SK-N-SH (cell line): ENCODE results near the gene IFT27. TPM values are rescaled to one million over a fixed set of nuclear protein-coding genes. Genes with fewer than 3 reads are reported as not detected.

Experiments used
- CTCF ChIA-PET: fragments of 300-600, 350-600 bp; formaldehyde crosslinking; extraction: SDS; loops from one replicate; lab custom pipeline; 2021; lab: Yijun Ruan, JAX
- POLR2A ChIA-PET: fragments of 350-600 bp; sonication (Branson Sonifier 250); formaldehyde crosslinking; extraction: SDS; loops from one replicate; lab custom pipeline; 2020; ENCODE audit warnings: antibody characterized with exemption, inconsistent platforms; lab: Yijun Ruan, JAX
- DNase-seq: peaks from one replicate; pipeline ENCODE4 v3.0.0; 2012
- H2AFZ ChIP-seq: fragments of 200-600 bp; sonication (generic); 2 replicates; pipeline ENCODE4 v1.8.1; 2016; ENCODE audit warnings: antibody characterized with exemption, mild to moderate bottlenecking, low read depth
- H3F3A ChIP-seq: fragments of 200-600 bp; sonication (generic); replicated peaks from 2 replicates; pipeline ENCODE3; 2016; ENCODE audit warnings: antibody characterized with exemption, mild to moderate bottlenecking; ENCODE audit not compliant: insufficient read depth
- H3K27ac ChIP-seq, 2 experiments: fragments of 200-500 bp in 1 of 2; fragments of 200-600 bp in 1 of 2; sonication (Bioruptor generic) in 1 of 2; sonication (generic), shearing (Covaris generic) in 1 of 2; 2 replicates each; pipeline versions ENCODE4 v1.5.1 to v1.6.1; 2014 to 2016; ENCODE audit warnings: low read depth in 2 of 2, inconsistent platforms in 1 of 2, low read length in 1 of 2, mild to moderate bottlenecking in 1 of 2, mixed read lengths in 1 of 2
- H3K27me3 ChIP-seq: fragments of 200-600 bp; sonication (generic), shearing (Covaris generic); 2 replicates; pipeline ENCODE4 v1.6.1; 2016; ENCODE audit warnings: mixed run types; ENCODE audit not compliant: insufficient read depth
- H3K36me3 ChIP-seq, 2 experiments: fragments of 200-500 bp in 1 of 2; fragments of 200-600 bp in 1 of 2; sonication (Bioruptor generic) in 1 of 2; sonication (generic) in 1 of 2; replicated peaks in 1 of 2; 2 replicates each; pipeline versions ENCODE3 to v1.5.1; 2014 to 2016; ENCODE audit warnings: low read length in 1 of 2, mild to moderate bottlenecking in 1 of 2; ENCODE audit not compliant: insufficient read depth in 2 of 2, control insufficient read depth in 1 of 2
- H3K4me1 ChIP-seq, 2 experiments: fragments of 200-500 bp in 1 of 2; fragments of 200-600 bp in 1 of 2; sonication (Bioruptor generic) in 1 of 2; sonication (generic), shearing (Covaris generic) in 1 of 2; 2 replicates each; pipeline versions ENCODE4 v1.5.1 to v1.6.1; 2014 to 2016; ENCODE audit warnings: low read depth in 1 of 2, low read length in 1 of 2, mixed run types in 1 of 2; ENCODE audit not compliant: insufficient read depth in 2 of 2, control insufficient read depth in 1 of 2
- H3K4me2 ChIP-seq: fragments of 200-600 bp; sonication (generic), shearing (Covaris generic); 2 replicates; pipeline ENCODE4 v1.6.1; 2017; ENCODE audit warnings: mixed run types
- H3K4me3 ChIP-seq, 2 experiments: fragments of 200-500 bp in 1 of 2; fragments of 200-600 bp in 1 of 2; sonication (Bioruptor generic) in 1 of 2; sonication (generic), shearing (Covaris generic) in 1 of 2; 2 replicates each; pipeline versions ENCODE4 v1.5.1 to v1.8.1; 2014 to 2016; ENCODE audit warnings: low read depth in 2 of 2, inconsistent platforms in 1 of 2, low read length in 1 of 2, mild to moderate bottlenecking in 1 of 2, mixed read lengths in 1 of 2, moderate library complexity in 1 of 2
- H3K79me2 ChIP-seq: fragments of 200-600 bp; sonication (generic); 2 replicates; pipeline ENCODE4 v1.8.1; 2017; ENCODE audit warnings: mild to moderate bottlenecking; ENCODE audit not compliant: insufficient read depth
- H3K9ac ChIP-seq: fragments of 200-600 bp; sonication (generic); 2 replicates; pipeline ENCODE4 v1.6.1; 2017; ENCODE audit warnings: mixed run types
- H3K9me2 ChIP-seq: fragments of 200-600 bp; sonication (generic); 2 replicates; pipeline ENCODE4 v1.6.1; 2017; ENCODE audit warnings: mixed run types
- H3K9me3 ChIP-seq: fragments of 200-600 bp; sonication (generic); 2 replicates; pipeline ENCODE4 v1.6.1; 2017; ENCODE audit warnings: mixed run types, mild to moderate bottlenecking, moderate library complexity
- H4K20me1 ChIP-seq: fragments of 200-600 bp; sonication (generic); 2 replicates; pipeline ENCODE4 v1.6.1; 2017; ENCODE audit warnings: mild to moderate bottlenecking, mixed run types; ENCODE audit not compliant: insufficient read depth
- CHD2 ChIP-seq: fragments of 150-350 bp; IDR thresholded peaks from 2 replicates; pipeline ENCODE4 v1.6.1; 2018; ENCODE audit warnings: low read length; ENCODE audit not compliant: partially characterized antibody
- EZH2phosphoT487 ChIP-seq: fragments of 200-600 bp; sonication (generic); IDR thresholded peaks from 2 replicates; pipeline ENCODE4 v1.6.1; 2017; ENCODE audit warnings: low read depth, mixed run types, mild to moderate bottlenecking, antibody characterized with exemption, moderate library complexity, borderline replicate concordance
- FOSL2 ChIP-seq: IDR thresholded peaks from 2 replicates; pipeline ENCODE4 v1.4.0; 2012; ENCODE audit warnings: low read depth, mild to moderate bottlenecking, moderate library complexity, borderline replicate concordance
- FOXM1 ChIP-seq: IDR thresholded peaks from 2 replicates; pipeline ENCODE4 v1.4.0; 2012; ENCODE audit warnings: low read depth, mild to moderate bottlenecking
- GABPA ChIP-seq: IDR thresholded peaks from 2 replicates; pipeline ENCODE4 v1.4.0; 2012; ENCODE audit warnings: low read depth, mild to moderate bottlenecking
- GATA2 ChIP-seq: sonication (generic); formaldehyde crosslinking; IDR thresholded peaks from 2 replicates; pipeline ENCODE4 v1.5.0; 2020; ENCODE audit warnings: mild to moderate bottlenecking, missing genetic modification reagents
- JUND ChIP-seq: IDR thresholded peaks from 2 replicates; pipeline ENCODE4 v1.4.0; 2012
- MEF2A ChIP-seq: IDR thresholded peaks from 2 replicates; pipeline ENCODE4 v1.4.0; 2012; ENCODE audit warnings: low read depth, borderline replicate concordance
- MXI1 ChIP-seq: IDR thresholded peaks from 2 replicates; pipeline ENCODE4 v1.6.1; 2012; ENCODE audit warnings: mild to moderate bottlenecking, low read depth, low read length, improper control_type of control experiment
- NRF1 ChIP-seq: IDR thresholded peaks from 2 replicates; pipeline ENCODE4 v1.6.1; 2012; ENCODE audit warnings: low read depth, mild to moderate bottlenecking, low read length
- RAD21 ChIP-seq: IDR thresholded peaks from 2 replicates; pipeline ENCODE4 v1.6.1; 2012; ENCODE audit warnings: mild to moderate bottlenecking, low read length
- RCOR1 ChIP-seq: fragments of 150-350 bp; IDR thresholded peaks from 2 replicates; pipeline ENCODE4 v1.6.1; 2017; ENCODE audit warnings: antibody characterized with exemption, low read length
- RFX5 ChIP-seq: IDR thresholded peaks from 2 replicates; pipeline ENCODE4 v1.6.1; 2012; ENCODE audit warnings: mild to moderate bottlenecking, improper control_type of control experiment, low read length
- SIN3A ChIP-seq: IDR thresholded peaks from 2 replicates; pipeline ENCODE4 v1.6.1; 2012; ENCODE audit warnings: low read depth, mild to moderate bottlenecking, low read length, moderate library complexity, borderline replicate concordance
- TAF1 ChIP-seq: IDR thresholded peaks from 2 replicates; pipeline ENCODE4 v1.6.1; 2012; ENCODE audit warnings: low read depth, mild to moderate bottlenecking, low read length, moderate library complexity, borderline replicate concordance
- TCF12 ChIP-seq: IDR thresholded peaks from 2 replicates; pipeline ENCODE4 v1.4.0; 2012
- WGBS: methylation state at CpG from one replicate; pipeline ENCODE4 v1.1.6; 2017; ENCODE audit warnings: low lambda C conversion rate; 5-methylcytosine and 5-hydroxymethylcytosine counted together
- polyA plus RNA-seq, 3 experiments: library from polyadenylated mRNA; depleted of rRNA; stranded (reverse); fragments of >200 nt; gene quantifications; 2 replicates each; pipeline ENCODE4 v1.2.3, GENCODE V29; 2012
- TF ChIP-seq, protein P1 (sequence below): fragments of 200-600 bp; sonication (generic); IDR thresholded peaks from 2 replicates; pipeline ENCODE4 v1.6.1; 2017; ENCODE audit warnings: antibody characterized with exemption, mild to moderate bottlenecking, moderate library complexity
- TF ChIP-seq, protein P2 (sequence below): IDR thresholded peaks from 2 replicates; pipeline ENCODE4 v1.4.0; 2012; ENCODE audit warnings: low read depth
- TF ChIP-seq, protein P3 (sequence below): fragments of 150-350 bp; IDR thresholded peaks from 2 replicates; pipeline ENCODE4 v1.6.1; 2017; ENCODE audit warnings: antibody characterized with exemption, low read length, low read depth, borderline replicate concordance
- TF ChIP-seq, protein P4 (sequence below): fragments of 150-350 bp; IDR thresholded peaks from 2 replicates; pipeline ENCODE4 v1.6.1; 2016; ENCODE audit warnings: mild to moderate bottlenecking, low read depth, low read length

The IFT27 gene
- polyA plus RNA-seq, 1 of the 3 experiments (the other 2 are of a cell fraction): 29.4 TPM

DNA sequence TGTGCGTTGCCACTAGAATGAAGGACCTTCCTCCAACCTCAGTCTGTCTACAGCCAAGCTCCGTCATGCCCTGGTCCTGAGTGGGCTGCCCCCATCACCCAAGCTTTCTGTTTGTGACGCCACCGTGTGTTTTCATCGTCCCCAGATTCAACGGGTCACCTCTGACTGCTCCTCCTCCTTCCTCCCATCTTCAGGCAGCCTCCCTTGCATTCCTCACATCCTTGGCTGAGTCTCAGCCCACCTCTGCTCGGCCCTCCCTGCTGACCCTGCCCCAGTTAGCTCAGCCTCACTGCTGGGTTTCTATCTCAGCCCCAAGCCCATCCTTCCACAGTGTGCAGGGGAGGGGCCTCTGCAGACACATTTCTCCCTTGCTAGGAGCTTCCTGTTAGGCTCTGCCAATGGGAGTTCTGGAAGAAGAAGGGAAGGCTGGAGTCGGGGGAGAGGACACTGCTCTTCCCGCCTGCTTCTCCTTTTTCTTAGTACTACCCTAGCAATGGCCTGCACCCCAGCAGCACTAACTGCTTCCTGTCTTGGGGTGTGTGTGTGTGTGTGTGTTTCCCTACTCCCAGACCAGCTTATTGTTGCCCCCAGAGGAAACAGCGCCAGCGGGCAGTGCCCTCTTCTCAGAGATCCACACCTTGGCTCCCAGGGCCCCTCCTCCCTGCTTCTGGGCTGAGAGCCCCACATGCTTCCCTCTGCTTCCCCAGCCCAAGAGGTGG lies 5.2 kb downstream of the IFT27 start:
- H3K4me1 ChIP-seq: peaks cover 0 to 5% of the 10 kb centered on the region in 2 experiments; a peak in 3 of 4 replicates
- TF ChIP-seq SIN3A (no peak), MEF2A (no peak), RCOR1 (no peak), TCF12 (no peak), EZH2phosphoT487 (no peak), NRF1 (no peak), CHD2 (no peak), RAD21 (no peak), RFX5 (no peak), FOXM1 (no peak), GABPA (no peak), MXI1 (no peak), TAF1 (no peak), JUND (no peak), FOSL2 (no peak), GATA2 (no peak)
- TF ChIP-seq, protein P1, sequence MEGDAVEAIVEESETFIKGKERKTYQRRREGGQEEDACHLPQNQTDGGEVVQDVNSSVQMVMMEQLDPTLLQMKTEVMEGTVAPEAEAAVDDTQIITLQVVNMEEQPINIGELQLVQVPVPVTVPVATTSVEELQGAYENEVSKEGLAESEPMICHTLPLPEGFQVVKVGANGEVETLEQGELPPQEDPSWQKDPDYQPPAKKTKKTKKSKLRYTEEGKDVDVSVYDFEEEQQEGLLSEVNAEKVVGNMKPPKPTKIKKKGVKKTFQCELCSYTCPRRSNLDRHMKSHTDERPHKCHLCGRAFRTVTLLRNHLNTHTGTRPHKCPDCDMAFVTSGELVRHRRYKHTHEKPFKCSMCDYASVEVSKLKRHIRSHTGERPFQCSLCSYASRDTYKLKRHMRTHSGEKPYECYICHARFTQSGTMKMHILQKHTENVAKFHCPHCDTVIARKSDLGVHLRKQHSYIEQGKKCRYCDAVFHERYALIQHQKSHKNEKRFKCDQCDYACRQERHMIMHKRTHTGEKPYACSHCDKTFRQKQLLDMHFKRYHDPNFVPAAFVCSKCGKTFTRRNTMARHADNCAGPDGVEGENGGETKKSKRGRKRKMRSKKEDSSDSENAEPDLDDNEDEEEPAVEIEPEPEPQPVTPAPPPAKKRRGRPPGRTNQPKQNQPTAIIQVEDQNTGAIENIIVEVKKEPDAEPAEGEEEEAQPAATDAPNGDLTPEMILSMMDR: no peak
- TF ChIP-seq, protein P2, sequence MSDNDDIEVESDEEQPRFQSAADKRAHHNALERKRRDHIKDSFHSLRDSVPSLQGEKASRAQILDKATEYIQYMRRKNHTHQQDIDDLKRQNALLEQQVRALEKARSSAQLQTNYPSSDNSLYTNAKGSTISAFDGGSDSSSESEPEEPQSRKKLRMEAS: no peak
- TF ChIP-seq, protein P3, sequence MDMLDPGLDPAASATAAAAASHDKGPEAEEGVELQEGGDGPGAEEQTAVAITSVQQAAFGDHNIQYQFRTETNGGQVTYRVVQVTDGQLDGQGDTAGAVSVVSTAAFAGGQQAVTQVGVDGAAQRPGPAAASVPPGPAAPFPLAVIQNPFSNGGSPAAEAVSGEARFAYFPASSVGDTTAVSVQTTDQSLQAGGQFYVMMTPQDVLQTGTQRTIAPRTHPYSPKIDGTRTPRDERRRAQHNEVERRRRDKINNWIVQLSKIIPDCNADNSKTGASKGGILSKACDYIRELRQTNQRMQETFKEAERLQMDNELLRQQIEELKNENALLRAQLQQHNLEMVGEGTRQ: no peak
- TF ChIP-seq, protein P4, sequence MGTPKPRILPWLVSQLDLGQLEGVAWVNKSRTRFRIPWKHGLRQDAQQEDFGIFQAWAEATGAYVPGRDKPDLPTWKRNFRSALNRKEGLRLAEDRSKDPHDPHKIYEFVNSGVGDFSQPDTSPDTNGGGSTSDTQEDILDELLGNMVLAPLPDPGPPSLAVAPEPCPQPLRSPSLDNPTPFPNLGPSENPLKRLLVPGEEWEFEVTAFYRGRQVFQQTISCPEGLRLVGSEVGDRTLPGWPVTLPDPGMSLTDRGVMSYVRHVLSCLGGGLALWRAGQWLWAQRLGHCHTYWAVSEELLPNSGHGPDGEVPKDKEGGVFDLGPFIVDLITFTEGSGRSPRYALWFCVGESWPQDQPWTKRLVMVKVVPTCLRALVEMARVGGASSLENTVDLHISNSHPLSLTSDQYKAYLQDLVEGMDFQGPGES: no peak
- TF ChIP-seq, all 33 proteins: peak for 0
- DNase-seq: no peak
- Histone ChIP-seq H3K4me3 (no peak overlapping the region), H4K20me1 (no peaks in the 10 kb centered on the region), H3F3A (no peaks in the 10 kb centered on the region), H3K36me3 (peaks cover 0 to 22% of the 10 kb centered on the region in 2 experiments), H3K9me2 (no peaks in the 10 kb centered on the region), H3K4me2 (no peak overlapping the region), H2AFZ (no peak overlapping the region), H3K27me3 (no peaks in the 10 kb centered on the region), H3K9me3 (no peaks in the 10 kb centered on the region), H3K79me2 (no peaks in the 10 kb centered on the region), H3K27ac (no peak overlapping the region), H3K9ac (no peak overlapping the region)
- POLR2A ChIA-PET: no interaction called here
- CTCF ChIA-PET: interaction anchor here (1.2 to 2.2 kb wide), 5 partner anchors 14 to 226 kb away, joined by 3 to 8 read pairs (median 4); no protein-coding TSS in a partner anchor
- 77% methylated on average over 11 of the region's 11 CpGs for WGBS
